K562 (cell line): Measurements from ENCODE around the gene MPL. TPM values are rescaled to one million over a fixed set of nuclear protein-coding genes. Genes with fewer than 3 reads are reported as not detected.
A peak's percentile ranks its signal among the peaks of the same experiment; 100 is the strongest.

ENCODE experiments used
- BCLAF1 ChIP-seq, 2 experiments: fragments of 450-650 bp in 1 of 2; IDR thresholded peaks; 2 replicates each; pipeline ENCODE4 v1.6.1; 2011 to 2017; ENCODE audit warnings: low read depth in 2 of 2, antibody characterized with exemption in 1 of 2, borderline replicate concordance in 1 of 2, low read length in 1 of 2, mild to moderate bottlenecking in 1 of 2, mixed read lengths in 1 of 2; ENCODE audit not compliant: control insufficient read depth in 1 of 2
- C11orf30 ChIP-seq: fragments of 450-650 bp; IDR thresholded peaks from 2 replicates; pipeline ENCODE4 v1.6.1; 2016; ENCODE audit warnings: low read depth, mild to moderate bottlenecking
- COPS2 ChIP-seq: fragments of 450-650 bp; conservative IDR thresholded peaks from 2 replicates; pipeline ENCODE4 v1.6.1; 2016; ENCODE audit warnings: mild to moderate bottlenecking, moderate library complexity
- ELF2 ChIP-seq: fragments of 250-450 bp; sonication (Bioruptor Pico); IDR thresholded peaks from 2 replicates; pipeline ENCODE4 v1.5.0; 2021; ENCODE audit warnings: mild to moderate bottlenecking
- FOXA3 ChIP-seq, 2 experiments: fragments of 450-650 bp in 1 of 2; sonication (generic) in 1 of 2; formaldehyde crosslinking; IDR thresholded peaks in 1 of 2; conservative IDR thresholded peaks in 1 of 2; 2 replicates each; pipeline versions ENCODE4 v1.4.0 to v1.8.0; 2020 to 2022; ENCODE audit warnings: mild to moderate bottlenecking in 2 of 2, missing genetic modification reagents in 1 of 2
- FOXO4 ChIP-seq: fragments of 450-650 bp; formaldehyde crosslinking; IDR thresholded peaks from 2 replicates; pipeline ENCODE4 v1.4.0; 2020; ENCODE audit warnings: mild to moderate bottlenecking, moderate library complexity
- MAFG ChIP-seq: fragments of 450-650 bp; conservative IDR thresholded peaks from 2 replicates; pipeline ENCODE4 v1.6.1; 2016; ENCODE audit warnings: missing genetic modification characterization, missing compliant biosample characterization
- MYNN ChIP-seq, 2 experiments: sonication (generic); formaldehyde crosslinking in 1 of 2; IDR thresholded peaks; 2 replicates each; pipeline versions ENCODE4 v1.5.0 to v1.6.1; 2016 to 2020; ENCODE audit warnings: antibody characterized with exemption in 1 of 2, missing genetic modification reagents in 1 of 2
- NR0B1 ChIP-seq: fragments of 450-650 bp; IDR thresholded peaks from one replicate; pipeline ENCODE4 v1.6.1; 2018; ENCODE audit warnings: mild to moderate bottlenecking, moderate library complexity; ENCODE audit not compliant: partially characterized antibody
- RNF219 ChIP-seq: fragments of 250-450 bp; sonication (Bioruptor Pico); IDR thresholded peaks from 2 replicates; pipeline ENCODE4 v1.5.0; 2022; ENCODE audit warnings: mild to moderate bottlenecking
- SMAD2 ChIP-seq: fragments of 150-350 bp; IDR thresholded peaks from 2 replicates; pipeline ENCODE4 v1.6.1; 2014; ENCODE audit warnings: low read depth, mild to moderate bottlenecking, low read length
- SMARCA5 ChIP-seq: fragments of 450-650 bp; IDR thresholded peaks from 2 replicates; pipeline ENCODE4 v1.6.1; 2016
- TAF15 ChIP-seq: fragments of 200-400 bp; formaldehyde crosslinking; IDR thresholded peaks from 2 replicates; pipeline ENCODE4 v1.6.1; 2017; ENCODE audit warnings: mild to moderate bottlenecking, low read depth, low read length, moderate library complexity
- TAF9B ChIP-seq: fragments of 450-650 bp; IDR thresholded peaks from 2 replicates; pipeline ENCODE4 v1.6.1; 2018; ENCODE audit warnings: mild to moderate bottlenecking; ENCODE audit not compliant: partially characterized antibody
- ZBTB2 ChIP-seq: fragments of 450-650 bp; IDR thresholded peaks from 2 replicates; pipeline ENCODE4 v1.6.1; 2016; ENCODE audit warnings: antibody characterized with exemption
- ZNF316 ChIP-seq: fragments of 450-650 bp; IDR thresholded peaks from 2 replicates; pipeline ENCODE4 v1.6.1; 2016
- ZNF431 ChIP-seq: sonication (generic); formaldehyde crosslinking; IDR thresholded peaks from 2 replicates; pipeline ENCODE4 v1.8.0; 2022; ENCODE audit warnings: mild to moderate bottlenecking, missing genetic modification reagents
- ZNF445 ChIP-seq: fragments of 250-450 bp; sonication (Bioruptor Pico); IDR thresholded peaks from 2 replicates; pipeline ENCODE4 v1.4.0; 2020; ENCODE audit warnings: low read depth, mild to moderate bottlenecking, moderate library complexity
- ZNF507 ChIP-seq: conservative IDR thresholded peaks from 2 replicates; pipeline ENCODE4 v1.6.1; 2017; ENCODE audit warnings: missing genetic modification characterization, missing compliant biosample characterization
- ZNF551 ChIP-seq: fragments of 250-450 bp; sonication (Bioruptor Pico); IDR thresholded peaks from 2 replicates; pipeline ENCODE4 v1.5.0; 2021; ENCODE audit warnings: mild to moderate bottlenecking, moderate library complexity
- polyA plus RNA-seq, 8 experiments: library from polyadenylated mRNA; depleted of rRNA in 4 of 8; stranded (reverse) in 5 of 8; unstranded in 3 of 8; fragments of >200 nt; fragmentation: Nextera tagmentation in 2 of 8; fragmentation: Illumina TruSeq in 1 of 8; extraction: Ambion mirVana in 2 of 8; extraction: Trizol in 1 of 8; gene quantifications; 2 replicates each; pipeline versions ENCODE4 v1.2.1 to v1.2.3, GENCODE V29; 2011 to 2014; ENCODE audit warnings: inconsistent platforms in 1 of 8, missing spikeins in 1 of 8
- total RNA-seq, 7 experiments: library from RNA; depleted of rRNA in 6 of 7; stranded (reverse); fragments of >200 nt in 6 of 7; fragmentation: Illumina TruSeq in 2 of 7; extraction: Trizol in 2 of 7; gene quantifications; 2 replicates each; pipeline versions ENCODE4 v1.2.1 to v1.2.3, GENCODE V29; 2011 to 2021; ENCODE audit warnings: low replicate concordance in 1 of 7

Gene MPL
- total and polyA plus RNA-seq, 9 of the 15 experiments (the other 6 are each of a cell fraction or from before 2014, with no cell fraction given): not detected

- TF ChIP-seq ZBTB2 (no peak), TAF9B (peak; percentile 10), MYNN (IDR thresholded peaks at IDR 0.05) (no peak), MYNN (CRISPR knock-in tag; IDR thresholded peaks at IDR 0.05) (no peak), BCLAF1 (IDR thresholded peaks at IDR 0.05; ENCODE audit: borderline replicate concordance in 1 of 2, control insufficient read depth in 1 of 2, low read depth in 2 of 2, low read length in 1 of 2) (no peak), MAFG (tag) (peak; percentile 54), RNF219 (no peak), FOXO4 (CRISPR knock-in tag) (no peak), ELF2 (CRISPR knock-in tag) (no peak), ZNF507 (tag) (no peak), C11orf30 (peak; percentile 73), SMARCA5 (no peak), COPS2 (no peak), ZNF431 (no peak), ZNF316 (peak; percentile 79), ZNF551 (CRISPR knock-in tag) (no peak), TAF15 (no peak), NR0B1 (no peak), SMAD2 (no peak), ZNF445 (CRISPR knock-in tag) (no peak), FOXA3 (CRISPR knock-in tag; conservative IDR thresholded peaks at IDR 0.05 in 1 of 2, IDR thresholded peaks at IDR 0.05 in 1 of 2) (0 out of 4 replicates have a peak, but pooled peaks of 1 of the 2 experiments have one; percentile 1)
These were observed 51.0 kb downstream of the MPL start (continued) for GRCh38 chr1:43388613-43389012.
